Liver (tissue), 3 donors: ENCODE results near the gene CDH4.

Experiments
- FOXA1 ChIP-seq: IDR thresholded peaks from 2 replicates; pipeline ENCODE4 v1.6.1; 2016; ENCODE audit warnings: antibody characterized with exemption
- GABPA ChIP-seq, 2 donors: IDR thresholded peaks in 1 of 2; conservative IDR thresholded peaks in 1 of 2; 2 replicates each; pipeline ENCODE4 v1.6.1; 2016; ENCODE audit warnings: antibody characterized with exemption in 2 of 2, mild to moderate bottlenecking in 1 of 2, moderate library complexity in 1 of 2
- HNF4G ChIP-seq: IDR thresholded peaks from 2 replicates; pipeline ENCODE4 v1.6.1; 2016; ENCODE audit warnings: antibody characterized with exemption
- JUND ChIP-seq, 2 donors: IDR thresholded peaks; 2 replicates each; pipeline ENCODE4 v1.6.1; 2016; ENCODE audit warnings: antibody characterized with exemption in 2 of 2
- SP1 ChIP-seq: IDR thresholded peaks from 2 replicates; pipeline ENCODE4 v1.6.1; 2018; ENCODE audit warnings: antibody characterized with exemption, mild to moderate bottlenecking
- TAF1 ChIP-seq: conservative IDR thresholded peaks from 2 replicates; pipeline ENCODE4 v1.6.1; 2016; ENCODE audit warnings: antibody characterized with exemption, mild to moderate bottlenecking
- YY1 ChIP-seq: IDR thresholded peaks from 2 replicates; pipeline ENCODE4 v1.6.1; 2016; ENCODE audit warnings: antibody characterized with exemption, mild to moderate bottlenecking
- ZBTB33 ChIP-seq: IDR thresholded peaks from 2 replicates; pipeline ENCODE4 v1.6.1; 2016; ENCODE audit warnings: antibody characterized with exemption
- TF ChIP-seq, protein P1 (sequence below): fragments of 150-350 bp; IDR thresholded peaks from 2 replicates; pipeline ENCODE4 v1.5.1; 2017; ENCODE audit warnings: improper control_type of control experiment, low read depth, low read length; ENCODE audit not compliant: missing input control
- TF ChIP-seq, protein P2 (sequence below): IDR thresholded peaks from 2 replicates; pipeline ENCODE4 v1.6.1; 2016; ENCODE audit warnings: antibody characterized with exemption
- TF ChIP-seq, protein P3 (sequence below): IDR thresholded peaks from 2 replicates; pipeline ENCODE4 v1.6.1; 2016; ENCODE audit warnings: antibody characterized with exemption
- donor health status: healthy.
- donor health status: healthy.

GRCh38 chr20:61700595-61701140 lies 448.6 kb downstream of the CDH4 start:
- TF ChIP-seq ZBTB33 (no peak), TAF1 (no peak), SP1 (no peak), GABPA (IDR thresholded peaks at IDR 0.05 in 1 of 2, conservative IDR thresholded peaks at IDR 0.05 in 1 of 2) (no peak), JUND (IDR thresholded peaks at IDR 0.05) (no peak), FOXA1 (no peak), HNF4G (no peak), YY1 (no peak)
- TF ChIP-seq, protein P1, sequence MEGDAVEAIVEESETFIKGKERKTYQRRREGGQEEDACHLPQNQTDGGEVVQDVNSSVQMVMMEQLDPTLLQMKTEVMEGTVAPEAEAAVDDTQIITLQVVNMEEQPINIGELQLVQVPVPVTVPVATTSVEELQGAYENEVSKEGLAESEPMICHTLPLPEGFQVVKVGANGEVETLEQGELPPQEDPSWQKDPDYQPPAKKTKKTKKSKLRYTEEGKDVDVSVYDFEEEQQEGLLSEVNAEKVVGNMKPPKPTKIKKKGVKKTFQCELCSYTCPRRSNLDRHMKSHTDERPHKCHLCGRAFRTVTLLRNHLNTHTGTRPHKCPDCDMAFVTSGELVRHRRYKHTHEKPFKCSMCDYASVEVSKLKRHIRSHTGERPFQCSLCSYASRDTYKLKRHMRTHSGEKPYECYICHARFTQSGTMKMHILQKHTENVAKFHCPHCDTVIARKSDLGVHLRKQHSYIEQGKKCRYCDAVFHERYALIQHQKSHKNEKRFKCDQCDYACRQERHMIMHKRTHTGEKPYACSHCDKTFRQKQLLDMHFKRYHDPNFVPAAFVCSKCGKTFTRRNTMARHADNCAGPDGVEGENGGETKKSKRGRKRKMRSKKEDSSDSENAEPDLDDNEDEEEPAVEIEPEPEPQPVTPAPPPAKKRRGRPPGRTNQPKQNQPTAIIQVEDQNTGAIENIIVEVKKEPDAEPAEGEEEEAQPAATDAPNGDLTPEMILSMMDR: no peak
- TF ChIP-seq, protein P2, sequence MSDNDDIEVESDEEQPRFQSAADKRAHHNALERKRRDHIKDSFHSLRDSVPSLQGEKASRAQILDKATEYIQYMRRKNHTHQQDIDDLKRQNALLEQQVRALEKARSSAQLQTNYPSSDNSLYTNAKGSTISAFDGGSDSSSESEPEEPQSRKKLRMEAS: no peak
- TF ChIP-seq, protein P3, sequence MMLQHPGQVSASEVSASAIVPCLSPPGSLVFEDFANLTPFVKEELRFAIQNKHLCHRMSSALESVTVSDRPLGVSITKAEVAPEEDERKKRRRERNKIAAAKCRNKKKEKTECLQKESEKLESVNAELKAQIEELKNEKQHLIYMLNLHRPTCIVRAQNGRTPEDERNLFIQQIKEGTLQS: no peak
